Measurements from ENCODE around the gene MYF5. TPM values are rescaled to one million over a fixed set of nuclear protein-coding genes. Genes with fewer than 3 reads are reported as not detected.

MYF5 gene
- total RNA-seq, 2 donors from 2014 or later, result not detected

DNA sequence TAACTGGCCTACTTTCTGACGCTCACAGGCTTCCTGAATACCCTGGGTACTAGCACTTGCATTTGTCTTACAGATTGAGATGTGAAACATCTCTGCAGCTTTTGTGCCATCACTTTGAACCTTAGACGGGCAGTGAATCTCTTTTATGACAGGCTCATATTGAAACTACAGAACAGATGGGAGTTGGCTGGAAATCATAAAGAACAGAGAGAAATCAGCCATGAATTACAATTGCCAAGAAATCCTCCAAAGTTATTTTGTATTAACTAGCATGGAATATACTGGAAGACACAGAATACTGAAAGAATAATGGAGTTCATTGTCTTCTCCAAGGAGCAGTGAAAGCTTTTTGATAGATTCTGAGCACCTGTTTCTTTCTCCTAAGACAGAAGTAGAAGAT is 32.7 kb downstream of the MYF5 start:
- intact Hi-C loops (cut with DNase I, micrococcal nuclease), result no loop called here
- DNase-seq (no peak), ATAC-seq (no peak)

GRCh38 chr12:80752464-80752863 is 35.8 kb downstream of the MYF5 start:
- intact Hi-C loops (cut with DNase I, micrococcal nuclease), result no loop called here
- ATAC-seq (no peak), DNase-seq (no peak)

GRCh38 chr12:80754274-80754673 is 37.6 kb downstream of the MYF5 start:
- intact Hi-C loops (cut with DNase I, micrococcal nuclease), result no loop called here
- ATAC-seq, result no peak
- no peak for DNase-seq

GRCh38 chr12:80756875-80757274 is 40.2 kb downstream of the MYF5 start:
- no peak for ATAC-seq
- intact Hi-C loops (cut with DNase I, micrococcal nuclease), result no loop called here
- DNase-seq, result no peak

- DNase-seq, result no peak
- intact Hi-C loops (cut with DNase I, micrococcal nuclease), result loop anchor here in 1 of 2 donors (10.0 kb wide), 1 partner anchor 347 kb away; no protein-coding TSS in a partner anchor
- ATAC-seq, result no peak
Measured at GRCh38 chr12:80761838-80762237, 45.1 kb downstream of the MYF5 start.

GRCh38 chr12:80763874-80764273 is 47.2 kb downstream of the MYF5 start:
- ATAC-seq (no peak), DNase-seq (no peak)
- intact Hi-C loops (cut with DNase I, micrococcal nuclease), result loop anchor here in 1 of 2 donors (10.0 kb wide), 1 partner anchor 349 kb away; no protein-coding TSS in a partner anchor

DNA sequence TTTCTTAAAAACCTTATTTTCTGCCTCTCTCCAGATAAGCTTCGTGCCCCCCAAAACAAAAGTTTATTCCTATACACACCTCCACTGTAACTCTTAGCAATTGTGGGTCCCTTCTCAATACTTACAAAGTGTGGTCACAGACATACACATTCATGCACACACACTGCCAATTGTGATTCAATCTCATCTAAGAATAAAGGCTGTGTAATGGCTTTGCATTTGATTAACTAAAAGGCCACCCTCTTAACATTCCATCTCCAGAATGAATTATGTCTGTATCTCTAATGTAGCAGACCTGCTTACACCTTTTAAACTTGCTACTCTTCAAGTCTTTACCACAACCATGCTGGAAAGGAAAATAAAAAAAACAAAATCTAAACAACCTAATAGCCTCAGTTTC is 49.5 kb downstream of the MYF5 start:
- DNase-seq (no peak), ATAC-seq (no peak)
- intact Hi-C loops (cut with DNase I, micrococcal nuclease), result loop anchor here in 1 of 2 donors (10.0 kb wide), 1 partner anchor 351 kb away; no protein-coding TSS in a partner anchor

- no peak for DNase-seq
- intact Hi-C loops (cut with DNase I, micrococcal nuclease), result loop anchor here in 1 of 2 donors (10.0 kb wide), 1 partner anchor 352 kb away; no protein-coding TSS in a partner anchor
- ATAC-seq, result no peak
Measured at GRCh38 chr12:80766897-80767296, 50.2 kb downstream of the MYF5 start.

Other genes with a start within 250 kb of the MYF5 start
- not detected for gene MYF6, start 9.3 kb upstream of the MYF5 start, total RNA-seq
- 1 to 10 TPM in 1 of 2 donors, under 1 TPM in 1; 0.61 to 2.6 TPM for gene LIN7A, start 221.0 kb downstream of the MYF5 start, total RNA-seq

Data from left colon (tissue), 2 donors.